HG02981 (cell line): ENCODE measurements around the gene COL8A2.
A peak's percentile ranks its signal among the peaks of the same experiment; 100 is the strongest.

Experiments used
- ATAC-seq: cut with Tn5 transposase; IDR thresholded peaks from one replicate; pipeline ENCODE4 v1.9.1; 2021; ENCODE audit warnings: mild to moderate bottlenecking, moderate library complexity; ENCODE audit not compliant: unreplicated experiment

Gene COL8A2

GRCh38 chr1:36157973-36158826 is 33.2 kb upstream of the COL8A2 start:
- no peak for ATAC-seq

- no peak for ATAC-seq
Observed at GRCh38 chr1:36157115-36157903, 32.3 kb upstream of the COL8A2 start.

- ATAC-seq, result peak; percentile 5
Observed at GRCh38 chr1:36156329-36157114, 31.5 kb upstream of the COL8A2 start.

GRCh38 chr1:36155408-36156328 is 30.6 kb upstream of the COL8A2 start, which contains the start of gene MAP7D1:
Gene MAP7D1, plus strand, starts transcription at chr1:36156160. Its CDS starts 258 bp downstream, at chr1:36156418.
- ATAC-seq, result peak; percentile 51

GRCh38 chr1:36154765-36155407 is 29.9 kb upstream of the COL8A2 start:
- ATAC-seq, result no peak

GRCh38 chr1:36154335-36154734 is 29.3 kb upstream of the COL8A2 start:
- no peak for ATAC-seq

GRCh38 chr1:36153476-36153875 is 28.5 kb upstream of the COL8A2 start:
- no peak for ATAC-seq

- ATAC-seq, result no peak
Observed at GRCh38 chr1:36151845-36152203, 26.8 kb upstream of the COL8A2 start.

- no peak for ATAC-seq
Observed at GRCh38 chr1:36151134-36151844, 26.3 kb upstream of the COL8A2 start.

GRCh38 chr1:36150296-36151133 is 25.5 kb upstream of the COL8A2 start:
- ATAC-seq, result peak; percentile 53

- no peak for ATAC-seq
Observed at GRCh38 chr1:36149973-36150295, 24.9 kb upstream of the COL8A2 start.

- ATAC-seq, result peak; percentile 89
Observed at GRCh38 chr1:36149237-36149972, 24.4 kb upstream of the COL8A2 start, which contains the start of gene TRAPPC3. Gene TRAPPC3, minus strand, starts transcription at chr1:36149486. Its CDS starts 108 bp downstream, at chr1:36149378.

- no peak for ATAC-seq
Observed at GRCh38 chr1:36148821-36149236, 23.8 kb upstream of the COL8A2 start.

- ATAC-seq, result no peak
Observed at GRCh38 chr1:36144413-36144812, 19.4 kb upstream of the COL8A2 start.

GRCh38 chr1:36143424-36143823 is 18.4 kb upstream of the COL8A2 start:
- no peak for ATAC-seq

- no peak for ATAC-seq
Observed at GRCh38 chr1:36142121-36142520, 17.1 kb upstream of the COL8A2 start.

- no peak for ATAC-seq
Observed at GRCh38 chr1:36139521-36139920, 14.5 kb upstream of the COL8A2 start.
